ENCODE data around the gene HPN.
A peak's percentile ranks its signal among the peaks of the same experiment; 100 is the strongest.

The HPN gene

GRCh38 chr19:34999498-35000337 lies 41.8 kb upstream of the HPN start, which contains the start of gene GRAMD1A:
Gene GRAMD1A (plus strand): TSS chr19:35000323. CDS start chr19:35000479, 156 bp downstream.
- peaks cover 19% of the 10 kb centered on the region for H3F3A ChIP-seq (ENCODE audit: control insufficient read depth, insufficient read depth)

GRCh38 chr19:35000338-35000646 lies 41.2 kb upstream of the HPN start:
- H3K4me2 ChIP-seq (ENCODE audit: low read length): peak overlapping the region; percentile 92
- peak overlapping the region; percentile 78 for H3K27ac ChIP-seq (ENCODE audit: low read depth, low read length)
- peaks cover 44% of the 10 kb centered on the region for H3K36me3 ChIP-seq (ENCODE audit: control insufficient read depth, low read length)
- H3F3A ChIP-seq (ENCODE audit: control insufficient read depth, insufficient read depth): peaks cover 19% of the 10 kb centered on the region
- no peaks in the 10 kb centered on the region for H3K27me3 ChIP-seq (ENCODE audit: control insufficient read depth, low read length)
- H4K20me1 ChIP-seq (ENCODE audit: control insufficient read depth, insufficient read depth, low read depth, low read length): peaks cover 26% of the 10 kb centered on the region
- peaks cover 58% of the 10 kb centered on the region for H3K79me2 ChIP-seq (ENCODE audit: control insufficient read depth, low read length)
- peak overlapping the region; percentile 96 for H3K4me3 ChIP-seq (ENCODE audit: low read length)
- no peaks in the 10 kb centered on the region for H3K9me3 ChIP-seq (ENCODE audit: control insufficient read depth, insufficient read depth, low read length)
- H3K9me2 ChIP-seq (replicated peaks; ENCODE audit: control insufficient read depth, low read length): no peaks in the 10 kb centered on the region
- TF ChIP-seq, protein P1, sequence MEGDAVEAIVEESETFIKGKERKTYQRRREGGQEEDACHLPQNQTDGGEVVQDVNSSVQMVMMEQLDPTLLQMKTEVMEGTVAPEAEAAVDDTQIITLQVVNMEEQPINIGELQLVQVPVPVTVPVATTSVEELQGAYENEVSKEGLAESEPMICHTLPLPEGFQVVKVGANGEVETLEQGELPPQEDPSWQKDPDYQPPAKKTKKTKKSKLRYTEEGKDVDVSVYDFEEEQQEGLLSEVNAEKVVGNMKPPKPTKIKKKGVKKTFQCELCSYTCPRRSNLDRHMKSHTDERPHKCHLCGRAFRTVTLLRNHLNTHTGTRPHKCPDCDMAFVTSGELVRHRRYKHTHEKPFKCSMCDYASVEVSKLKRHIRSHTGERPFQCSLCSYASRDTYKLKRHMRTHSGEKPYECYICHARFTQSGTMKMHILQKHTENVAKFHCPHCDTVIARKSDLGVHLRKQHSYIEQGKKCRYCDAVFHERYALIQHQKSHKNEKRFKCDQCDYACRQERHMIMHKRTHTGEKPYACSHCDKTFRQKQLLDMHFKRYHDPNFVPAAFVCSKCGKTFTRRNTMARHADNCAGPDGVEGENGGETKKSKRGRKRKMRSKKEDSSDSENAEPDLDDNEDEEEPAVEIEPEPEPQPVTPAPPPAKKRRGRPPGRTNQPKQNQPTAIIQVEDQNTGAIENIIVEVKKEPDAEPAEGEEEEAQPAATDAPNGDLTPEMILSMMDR (IDR thresholded peaks at IDR 0.05; ENCODE audit: low read depth, low read length, poor library complexity, severe bottlenecking): no peak
- no peak for TF ChIP-seq EZH2phosphoT487 (IDR thresholded peaks at IDR 0.05; ENCODE audit: borderline replicate concordance, low read length)
- peaks cover 62% of the 10 kb centered on the region for H3K4me1 ChIP-seq (ENCODE audit: control insufficient read depth, low read length)

More at GRCh38 chr19:34999498-35000337, 41.8 kb upstream of the HPN start, which contains the start of gene GRAMD1A:
- no peaks in the 10 kb centered on the region for H3K27me3 ChIP-seq (ENCODE audit: control insufficient read depth, low read length)
- H3K9me2 ChIP-seq (replicated peaks; ENCODE audit: control insufficient read depth, low read length): no peaks in the 10 kb centered on the region
- peaks cover 62% of the 10 kb centered on the region for H3K4me1 ChIP-seq (ENCODE audit: control insufficient read depth, low read length)
- peak within 1 kb of the TSS; percentile 96 for H3K4me3 ChIP-seq (ENCODE audit: low read length)
- no peaks in the 10 kb centered on the region for H3K9me3 ChIP-seq (ENCODE audit: control insufficient read depth, insufficient read depth, low read length)
- H3K4me2 ChIP-seq (ENCODE audit: low read length): peak within 1 kb of the TSS; percentile 92
- H3K79me2 ChIP-seq (ENCODE audit: control insufficient read depth, low read length): peaks cover 52% of the 10 kb centered on the region
- peaks cover 40% of the 10 kb centered on the region for H3K36me3 ChIP-seq (ENCODE audit: control insufficient read depth, low read length)
- no peak for TF ChIP-seq EZH2phosphoT487 (IDR thresholded peaks at IDR 0.05; ENCODE audit: borderline replicate concordance, low read length)
- TF ChIP-seq, protein P1 (IDR thresholded peaks at IDR 0.05; ENCODE audit: low read depth, low read length, poor library complexity, severe bottlenecking): no peak
- peaks cover 24% of the 10 kb centered on the region for H4K20me1 ChIP-seq (ENCODE audit: control insufficient read depth, insufficient read depth, low read depth, low read length)
- peak within 1 kb of the TSS; percentile 78 for H3K27ac ChIP-seq (ENCODE audit: low read depth, low read length)

- peaks cover 64% of the 10 kb centered on the region for H3K79me2 ChIP-seq (ENCODE audit: control insufficient read depth, low read length)
- peaks cover 49% of the 10 kb centered on the region for H3K36me3 ChIP-seq (ENCODE audit: control insufficient read depth, low read length)
- H3K27ac ChIP-seq (ENCODE audit: low read depth, low read length): peak overlapping the region; percentile 78
- H3K9me2 ChIP-seq (replicated peaks; ENCODE audit: control insufficient read depth, low read length): no peaks in the 10 kb centered on the region
- peaks cover 62% of the 10 kb centered on the region for H3K4me1 ChIP-seq (ENCODE audit: control insufficient read depth, low read length)
- no peaks in the 10 kb centered on the region for H3K9me3 ChIP-seq (ENCODE audit: control insufficient read depth, insufficient read depth, low read length)
- no peaks in the 10 kb centered on the region for H3K27me3 ChIP-seq (ENCODE audit: control insufficient read depth, low read length)
- peaks cover 19% of the 10 kb centered on the region for H3F3A ChIP-seq (ENCODE audit: control insufficient read depth, insufficient read depth)
- TF ChIP-seq, protein P1 (IDR thresholded peaks at IDR 0.05; ENCODE audit: low read depth, low read length, poor library complexity, severe bottlenecking): no peak
- no peak for TF ChIP-seq EZH2phosphoT487 (IDR thresholded peaks at IDR 0.05; ENCODE audit: borderline replicate concordance, low read length)
- peak overlapping the region; percentile 96 for H3K4me3 ChIP-seq (ENCODE audit: low read length)
- peak overlapping the region; percentile 92 for H3K4me2 ChIP-seq (ENCODE audit: low read length)
- H4K20me1 ChIP-seq (ENCODE audit: control insufficient read depth, insufficient read depth, low read depth, low read length): peaks cover 26% of the 10 kb centered on the region
Observed at GRCh38 chr19:35000647-35001501, 40.6 kb upstream of the HPN start.

All from DOHH2 (cell line).